DLD1 (cell line): Measurements from ENCODE around the gene PPP1R1B.

ENCODE experiments used
- in situ Hi-C: cut with HindIII; loops from 2 replicates; pipeline ENCODE4 v1.10.0; 2017; ENCODE audit warnings: low sequenced_read_pairs

PPP1R1B gene

GRCh38 chr17:39651923-39652586 lies 25.3 kb downstream of the PPP1R1B start:
- in situ Hi-C loops = no loop called here

DNA sequence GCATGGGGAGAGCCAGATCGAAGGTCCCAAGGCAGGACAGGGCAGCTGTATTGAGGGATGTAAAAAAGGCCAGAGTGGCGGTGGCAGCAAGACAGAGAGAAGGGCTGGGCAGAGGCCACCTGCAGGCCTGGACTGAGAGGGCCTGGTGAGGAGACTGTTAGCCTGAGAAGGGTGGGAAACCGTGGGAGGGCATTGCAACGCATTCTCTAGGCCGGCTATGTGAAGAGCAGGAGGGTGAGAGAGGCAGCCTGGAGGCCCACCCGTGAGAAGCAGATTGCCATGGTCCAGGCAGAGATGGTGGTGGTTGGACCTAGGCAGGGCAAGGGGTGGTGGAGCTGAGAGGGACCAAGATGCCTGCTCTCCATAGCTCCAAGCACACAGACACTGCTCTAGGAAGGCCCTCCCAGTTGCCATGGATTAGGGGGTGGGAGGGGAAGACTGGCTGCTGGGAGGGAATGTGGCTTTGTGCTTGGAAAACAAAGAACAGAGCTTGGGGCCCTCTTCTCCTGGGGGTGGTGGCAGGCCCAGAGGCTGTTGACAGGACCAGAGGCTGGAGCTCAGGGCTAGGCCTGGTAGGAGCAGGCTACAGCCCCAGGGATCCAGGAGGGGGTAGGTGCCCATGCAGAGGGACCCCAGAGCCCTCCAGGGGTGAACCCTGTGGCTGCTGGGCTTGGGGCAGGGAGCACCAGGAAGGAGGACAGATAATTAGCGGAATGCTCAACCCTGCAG lies 26.0 kb downstream of the PPP1R1B start:
- in situ Hi-C loops = no loop called here

DNA sequence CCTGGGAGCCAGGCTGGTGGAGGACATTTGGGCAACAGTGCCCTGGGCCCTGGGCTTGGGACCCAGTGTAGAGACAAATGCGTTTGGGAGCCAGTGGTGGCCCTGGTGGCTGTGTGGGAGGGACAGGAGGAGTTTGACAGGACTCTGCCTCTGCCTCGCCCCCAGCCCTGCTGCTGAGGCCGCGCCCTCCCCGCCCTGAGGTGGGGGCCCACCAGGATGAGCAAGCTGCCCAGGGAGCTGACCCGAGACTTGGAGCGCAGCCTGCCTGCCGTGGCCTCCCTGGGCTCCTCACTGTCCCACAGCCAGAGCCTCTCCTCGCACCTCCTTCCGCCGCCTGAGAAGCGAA lies 26.5 kb downstream of the PPP1R1B start:
- in situ Hi-C loops = no loop called here

DNA sequence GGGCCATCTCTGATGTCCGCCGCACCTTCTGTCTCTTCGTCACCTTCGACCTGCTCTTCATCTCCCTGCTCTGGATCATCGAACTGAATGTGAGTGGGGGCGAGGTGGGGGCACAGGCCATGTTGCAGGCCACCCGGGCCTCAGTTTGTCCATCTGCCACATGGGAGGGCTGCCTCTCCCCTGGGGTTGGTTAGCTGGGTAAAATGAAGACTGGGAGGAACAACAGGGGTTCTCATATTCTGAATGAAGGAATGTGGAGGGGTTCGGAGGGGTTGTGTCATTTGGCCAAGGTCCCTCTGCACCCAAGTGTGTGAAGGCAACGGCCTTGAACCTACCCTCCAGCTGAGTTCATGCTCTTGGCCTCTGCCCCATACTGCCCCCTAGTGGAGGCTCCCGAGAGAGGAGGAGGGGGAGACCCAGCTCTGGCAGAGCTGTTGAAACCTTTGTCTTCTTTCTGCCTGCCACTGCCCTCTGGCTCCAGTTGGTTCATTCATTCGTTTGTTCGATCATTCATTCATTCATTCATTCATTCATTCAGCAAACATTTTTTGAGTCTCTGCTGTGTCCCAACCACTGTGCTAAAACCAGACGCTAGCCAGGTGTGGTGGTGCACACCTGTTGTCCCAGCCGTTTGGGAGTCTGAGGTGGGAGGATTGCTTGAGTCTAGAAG lies 27.0 kb downstream of the PPP1R1B start:
- in situ Hi-C loops = no loop called here

DNA sequence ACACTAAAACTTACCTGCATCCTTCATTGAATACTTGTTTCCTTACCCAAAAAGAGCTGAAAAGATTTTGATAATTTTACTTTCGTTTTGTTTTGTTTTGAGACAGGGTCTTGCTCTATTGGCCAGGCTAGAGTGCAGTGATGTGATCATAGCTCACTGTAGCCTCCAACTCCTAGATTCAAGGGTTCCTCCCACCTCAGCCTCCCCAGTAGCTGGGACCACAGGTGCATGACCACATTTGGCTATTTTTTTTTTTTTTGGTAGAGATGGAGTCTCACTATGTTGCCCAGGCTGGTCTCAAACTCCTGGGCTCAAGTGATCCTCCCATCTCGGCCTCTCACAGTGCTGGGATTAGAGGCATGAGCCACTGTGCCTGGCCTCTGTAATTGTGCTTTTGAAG lies 28.4 kb downstream of the PPP1R1B start:
- in situ Hi-C loops = no loop called here

GRCh38 chr17:39658346-39658745 lies 31.6 kb downstream of the PPP1R1B start:
- in situ Hi-C loops = no loop called here

GRCh38 chr17:39658760-39659159 lies 32.0 kb downstream of the PPP1R1B start:
- in situ Hi-C loops = no loop called here

GRCh38 chr17:39659279-39660010 lies 32.7 kb downstream of the PPP1R1B start:
- in situ Hi-C loops = no loop called here

GRCh38 chr17:39660011-39660360 lies 33.2 kb downstream of the PPP1R1B start:
- in situ Hi-C loops = no loop called here

DNA sequence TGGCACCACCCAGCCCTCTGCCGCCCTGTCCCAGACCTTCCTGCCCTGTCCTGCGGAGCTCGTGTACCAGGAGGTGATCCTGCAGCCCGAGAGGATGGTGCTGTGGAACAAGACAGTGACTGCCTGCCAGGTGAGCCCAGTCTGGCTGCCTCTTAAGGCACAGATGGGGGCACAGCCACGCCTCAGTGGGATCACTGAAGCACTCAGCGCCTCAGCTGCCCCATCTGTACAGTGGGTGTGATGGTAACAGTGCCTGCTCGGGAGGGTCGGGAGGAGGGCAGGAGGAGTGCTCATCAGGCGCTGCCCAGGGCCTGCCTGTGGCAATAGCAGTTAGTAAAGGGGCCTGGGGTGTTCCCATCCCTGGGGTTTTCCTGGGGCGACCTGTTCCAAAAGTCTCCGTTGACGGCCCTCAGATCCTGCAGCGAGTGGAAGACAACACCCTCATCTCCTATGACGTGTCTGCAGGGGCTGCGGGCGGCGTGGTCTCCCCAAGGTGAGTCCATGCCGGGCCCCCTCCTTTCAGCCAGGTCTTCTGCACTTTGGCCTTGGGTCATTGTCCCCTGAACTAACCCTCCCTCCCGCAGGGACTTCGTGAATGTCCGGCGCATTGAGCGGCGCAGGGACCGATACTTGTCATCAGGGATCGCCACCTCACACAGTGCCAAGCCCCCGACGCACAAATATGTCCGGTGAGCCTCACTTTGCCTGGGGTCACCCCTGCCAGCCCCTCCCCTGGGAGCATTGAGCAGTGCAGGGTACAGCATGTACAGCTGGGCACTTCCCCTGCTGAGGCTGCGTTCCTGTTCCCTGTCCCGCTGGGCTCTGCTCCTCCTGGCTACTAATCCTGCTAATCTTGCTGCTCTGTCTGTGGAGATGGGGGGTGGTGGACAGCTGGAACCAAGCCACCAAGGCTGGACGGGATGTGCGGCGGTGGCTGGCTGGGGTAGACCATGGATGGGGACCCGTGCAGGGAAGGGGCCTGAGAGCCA lies 33.9 kb downstream of the PPP1R1B start:
- in situ Hi-C loops = no loop called here

DNA sequence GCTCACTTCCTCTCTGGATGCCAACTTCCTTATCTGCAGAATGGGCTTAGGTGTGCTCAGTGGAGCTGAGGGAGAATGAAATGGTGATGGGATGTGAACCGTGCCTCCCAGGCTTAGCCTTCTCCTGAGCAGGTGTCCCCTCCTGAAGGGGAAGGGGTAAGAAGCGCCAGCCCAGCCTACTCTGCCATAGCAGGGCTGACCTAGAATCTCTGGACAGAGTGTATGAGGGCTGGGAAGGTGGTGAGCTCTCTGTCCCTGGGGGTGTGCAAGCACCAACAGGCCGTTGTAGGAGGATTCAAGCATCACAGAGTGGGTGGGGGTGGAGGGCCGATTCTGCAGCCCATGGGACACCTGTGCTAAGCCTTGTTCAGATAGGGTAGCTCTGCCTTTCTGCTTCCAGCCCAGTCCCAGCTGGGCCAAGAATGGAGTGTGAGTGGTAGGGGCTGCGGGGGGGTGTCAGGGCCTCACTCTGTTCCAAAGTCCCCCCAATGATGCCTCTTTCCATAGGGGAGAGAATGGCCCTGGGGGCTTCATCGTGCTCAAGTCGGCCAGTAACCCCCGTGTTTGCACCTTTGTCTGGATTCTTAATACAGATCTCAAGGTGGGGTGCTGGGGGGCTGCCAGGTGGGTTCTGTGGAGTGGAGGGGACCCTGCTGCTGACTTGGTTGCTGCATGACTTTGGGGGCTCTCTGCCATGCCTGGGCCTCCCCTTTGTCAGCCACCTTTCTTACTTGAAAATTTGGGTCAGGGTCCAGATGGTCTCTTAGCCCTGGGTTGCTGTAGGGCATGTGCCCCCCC lies 35.2 kb downstream of the PPP1R1B start:
- in situ Hi-C loops = no loop called here

GRCh38 chr17:39662551-39663339 lies 36.0 kb downstream of the PPP1R1B start:
- in situ Hi-C loops = no loop called here

DNA sequence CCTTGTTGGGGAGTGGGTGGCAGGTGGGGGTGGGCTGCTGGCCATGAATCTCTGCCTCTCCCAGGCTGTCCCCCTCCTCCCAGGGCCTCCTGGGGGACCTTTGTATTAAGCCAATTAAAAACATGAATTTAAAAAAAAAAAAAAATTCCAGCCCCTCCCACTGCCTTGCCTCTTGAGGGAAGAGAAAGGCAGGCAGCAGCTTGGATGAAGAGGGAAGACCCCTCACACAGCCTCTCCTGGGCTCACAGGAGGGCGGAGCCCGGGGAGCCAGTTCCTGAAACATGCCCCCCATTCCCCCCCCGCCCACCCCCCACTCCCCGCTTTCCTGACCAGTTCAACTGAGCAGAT lies 36.6 kb downstream of the PPP1R1B start:
- in situ Hi-C loops = no loop called here

- in situ Hi-C loops = no loop called here
Measured at GRCh38 chr17:39663688-39664580, 37.2 kb downstream of the PPP1R1B start.

GRCh38 chr17:39664581-39665561 lies 38.1 kb downstream of the PPP1R1B start, which contains the start of gene TCAP:
Gene TCAP, plus strand, starts transcription at chr17:39665349. Its CDS starts 11 bp downstream, at chr17:39665360.
- in situ Hi-C loops = no loop called here

- in situ Hi-C loops = no loop called here
Measured at GRCh38 chr17:39665642-39666224, 39.0 kb downstream of the PPP1R1B start.
